GM18873 (cell line): ENCODE measurements around the gene RGS13.

Source experiments
- ATAC-seq: cut with Tn5 transposase; IDR thresholded peaks from one replicate; pipeline ENCODE4 v1.9.1; 2021; ENCODE audit warnings: mild to moderate bottlenecking, moderate library complexity, moderate number of reproducible peaks; ENCODE audit not compliant: unreplicated experiment, low FRiP score

Gene RGS13

DNA sequence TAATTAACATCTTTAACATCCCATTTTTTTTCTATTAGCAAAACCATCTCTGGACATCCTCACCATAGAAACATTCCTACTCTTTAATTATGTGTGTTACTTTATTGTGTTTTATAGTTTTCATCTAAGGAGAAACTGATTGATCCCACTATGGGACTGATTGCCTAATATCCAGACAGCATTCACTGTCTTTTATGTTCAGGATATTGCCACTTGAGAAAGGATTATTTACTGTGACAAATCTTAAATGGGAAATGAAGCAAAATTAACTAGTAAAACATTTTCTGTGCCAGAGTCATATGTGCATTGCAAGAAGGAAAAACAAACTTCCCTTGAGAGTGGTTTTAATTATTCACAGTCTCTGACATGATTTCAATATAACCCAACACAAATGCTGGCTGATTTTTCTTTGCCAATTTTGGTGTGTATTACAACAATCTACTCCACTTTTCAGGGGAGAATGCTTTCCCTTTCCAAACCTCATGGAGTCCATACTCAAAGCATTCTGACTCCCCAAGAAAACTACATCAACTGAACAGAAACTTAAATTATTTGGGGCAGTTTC, 15.8 kb upstream of the RGS13 start:
- no peak for ATAC-seq

DNA sequence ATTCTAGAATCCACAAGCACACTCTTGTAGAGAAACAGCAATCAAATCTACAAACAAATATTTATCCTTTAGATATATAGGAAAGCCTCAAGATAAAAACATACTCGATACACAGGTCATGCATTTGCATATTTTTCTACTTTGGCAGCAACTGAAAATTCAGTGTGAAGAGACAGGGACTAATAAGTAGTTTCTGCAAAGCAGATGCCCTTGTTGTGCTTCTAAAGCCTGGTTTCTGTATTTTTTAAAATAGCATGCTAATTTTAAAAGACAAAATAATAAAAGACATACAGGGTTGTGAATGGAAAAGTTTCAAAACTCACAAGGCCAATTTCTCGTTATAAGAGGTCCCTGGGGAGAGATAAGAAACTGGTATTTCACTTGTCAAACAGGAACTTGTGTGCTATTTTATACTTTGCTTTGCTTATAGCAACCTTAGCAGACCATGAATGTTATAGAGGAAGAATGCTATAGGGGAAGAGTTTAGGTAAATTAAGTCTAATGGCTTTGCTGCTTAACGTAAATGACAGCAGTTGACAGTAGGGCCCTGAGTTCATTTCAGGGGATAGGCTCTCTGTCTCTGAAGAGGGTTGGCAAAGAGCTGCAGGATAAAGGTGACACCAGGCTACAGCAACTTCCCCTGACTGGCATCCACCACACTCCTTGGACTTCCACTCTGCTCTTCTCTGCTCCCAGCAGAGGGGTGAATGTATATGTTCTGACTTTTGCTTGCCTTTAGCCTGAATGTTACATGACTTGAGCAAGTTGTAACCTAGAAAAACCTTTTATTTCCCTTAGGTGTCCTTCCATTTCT, 9.4 kb upstream of the RGS13 start:
- peak; percentile 87 for ATAC-seq

DNA sequence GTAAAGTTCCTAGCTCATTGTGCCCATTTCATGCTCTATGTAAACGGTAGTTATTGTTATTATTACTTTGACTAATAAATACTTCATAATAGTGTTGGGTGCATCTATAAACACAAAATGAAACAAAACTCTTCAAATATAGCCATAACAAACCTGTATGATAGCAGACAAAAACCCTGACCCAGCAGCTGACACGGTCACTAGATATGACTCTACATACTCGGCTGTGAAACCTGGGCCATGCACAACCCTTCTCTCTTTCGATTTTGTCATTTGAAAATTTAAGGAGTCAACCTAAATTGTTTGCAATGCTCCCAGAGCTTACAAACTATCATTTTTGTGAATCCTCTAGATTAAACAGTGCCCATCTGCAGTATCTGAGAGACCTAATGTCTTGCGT, 8.0 kb upstream of the RGS13 start:
- peak; percentile 38 for ATAC-seq

DNA sequence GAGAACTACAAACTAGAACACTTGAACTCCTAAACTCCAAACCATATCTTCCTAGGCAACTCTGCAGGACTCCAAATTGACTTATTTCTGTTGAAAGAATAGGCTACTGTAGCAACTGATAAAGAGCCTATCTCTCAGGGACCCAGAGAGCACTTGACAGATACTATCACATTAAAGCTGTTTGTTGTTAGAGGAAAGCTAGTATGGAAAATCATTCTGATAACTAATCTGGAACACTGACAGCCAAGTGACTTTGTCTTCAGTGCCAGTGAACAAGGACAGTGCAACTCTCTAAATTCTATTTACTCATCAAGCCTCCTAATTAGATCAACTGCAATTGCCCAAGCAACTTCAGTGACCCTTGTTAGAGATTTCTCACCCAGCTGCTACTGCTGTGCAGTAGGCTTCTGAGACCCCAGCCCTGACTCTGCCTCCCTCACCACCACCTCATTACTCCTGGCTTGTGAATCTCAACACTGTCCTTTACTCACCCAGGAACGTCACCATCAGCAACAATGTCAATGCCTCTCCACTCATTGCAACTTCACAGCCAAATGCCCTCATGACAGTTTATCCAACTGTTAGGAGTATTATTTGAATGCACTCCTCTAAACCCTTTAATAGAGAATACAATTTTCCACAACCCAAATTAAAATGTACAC, 7.4 kb upstream of the RGS13 start:
- no peak for ATAC-seq

DNA sequence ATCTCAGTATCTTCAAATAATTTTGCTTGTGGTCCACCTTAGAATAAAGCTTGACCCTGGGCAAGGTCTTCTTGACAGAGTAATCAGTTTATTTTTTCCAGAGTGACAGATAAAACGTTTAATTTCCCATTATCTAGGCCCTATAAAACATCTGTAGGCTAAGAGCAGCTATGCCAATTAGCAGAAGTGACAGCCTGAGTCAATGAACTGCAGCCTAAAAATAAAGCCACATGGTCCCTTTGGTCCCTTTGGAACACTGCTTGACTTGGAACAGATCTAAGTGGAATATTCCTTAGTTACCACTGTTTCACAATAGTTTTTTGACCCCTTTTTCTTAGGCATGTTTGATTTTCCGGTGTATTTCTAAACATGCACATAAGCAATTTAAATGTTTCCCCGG, 6.3 kb upstream of the RGS13 start:
- no peak for ATAC-seq

DNA sequence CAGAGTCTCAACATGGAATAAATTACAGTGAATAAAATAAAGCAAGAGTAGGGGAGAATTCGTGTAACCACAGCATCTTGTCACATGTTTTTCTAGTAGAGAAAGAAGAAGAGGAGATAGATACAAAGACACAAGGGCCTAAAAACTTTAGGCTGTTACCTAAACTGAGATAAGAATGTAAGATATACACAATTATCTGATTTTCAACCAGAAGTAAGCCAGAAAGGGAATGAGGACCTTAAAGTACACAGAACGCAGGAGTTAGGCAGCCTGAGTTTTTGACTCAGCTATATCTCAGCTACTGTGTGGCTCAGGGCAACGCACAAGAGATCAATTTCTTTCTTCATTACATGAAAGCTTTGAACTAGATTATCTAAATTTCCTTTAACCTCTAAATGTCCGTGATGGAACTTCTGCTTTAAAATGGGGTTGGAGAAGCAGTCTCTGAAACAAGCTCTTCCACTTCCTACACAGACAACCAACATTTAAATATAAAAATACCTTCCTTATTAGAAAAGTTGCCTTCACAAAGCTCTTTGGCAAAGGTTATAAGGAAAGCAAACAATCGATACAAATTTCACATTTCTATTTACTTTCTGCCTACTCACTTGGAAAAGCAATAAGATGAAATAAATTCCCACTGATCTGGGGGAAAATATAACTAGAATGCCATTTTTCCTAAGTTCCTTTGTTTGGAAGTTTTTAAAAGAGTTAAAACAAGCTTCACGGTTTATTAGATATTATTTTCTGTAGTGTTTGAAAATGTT, 5.2 kb upstream of the RGS13 start:
- no peak for ATAC-seq

DNA sequence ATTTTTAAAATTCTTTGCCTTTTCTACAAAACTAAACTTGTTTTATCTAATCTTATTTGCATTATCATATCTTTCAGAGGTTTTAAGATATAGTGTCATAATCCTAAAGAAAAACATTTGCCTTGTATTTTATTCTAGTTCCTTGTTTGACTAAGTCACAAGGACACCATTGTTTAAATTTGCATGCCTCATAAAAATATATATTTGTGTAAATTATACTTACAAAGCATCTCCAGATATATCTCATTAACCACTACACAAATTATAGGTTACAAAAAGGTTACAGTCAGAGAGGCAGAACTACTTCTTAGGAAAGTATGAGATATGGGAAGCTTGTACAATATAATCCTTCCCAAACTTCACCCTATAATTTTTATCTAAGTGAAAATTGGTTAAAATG, 4.2 kb upstream of the RGS13 start:
- no peak for ATAC-seq

DNA sequence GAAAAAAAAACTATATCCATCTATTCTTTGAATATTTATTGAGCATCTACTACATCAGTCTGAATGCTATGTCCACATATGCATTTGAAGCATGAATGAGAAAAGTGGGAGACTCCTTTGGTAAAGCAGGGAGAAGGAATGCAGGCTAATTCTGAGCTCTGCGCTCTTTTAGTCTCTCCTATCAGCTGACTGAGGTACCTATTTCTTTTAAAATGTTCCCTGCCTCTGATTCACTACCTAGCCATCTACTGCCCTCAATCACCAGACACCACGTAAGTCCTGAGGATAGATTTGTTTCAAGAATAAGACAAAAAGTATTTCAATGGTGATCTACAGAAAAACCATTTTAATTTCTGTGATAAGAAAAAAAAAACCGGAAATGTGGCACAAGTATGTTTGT, 3.8 kb upstream of the RGS13 start:
- no peak for ATAC-seq

DNA sequence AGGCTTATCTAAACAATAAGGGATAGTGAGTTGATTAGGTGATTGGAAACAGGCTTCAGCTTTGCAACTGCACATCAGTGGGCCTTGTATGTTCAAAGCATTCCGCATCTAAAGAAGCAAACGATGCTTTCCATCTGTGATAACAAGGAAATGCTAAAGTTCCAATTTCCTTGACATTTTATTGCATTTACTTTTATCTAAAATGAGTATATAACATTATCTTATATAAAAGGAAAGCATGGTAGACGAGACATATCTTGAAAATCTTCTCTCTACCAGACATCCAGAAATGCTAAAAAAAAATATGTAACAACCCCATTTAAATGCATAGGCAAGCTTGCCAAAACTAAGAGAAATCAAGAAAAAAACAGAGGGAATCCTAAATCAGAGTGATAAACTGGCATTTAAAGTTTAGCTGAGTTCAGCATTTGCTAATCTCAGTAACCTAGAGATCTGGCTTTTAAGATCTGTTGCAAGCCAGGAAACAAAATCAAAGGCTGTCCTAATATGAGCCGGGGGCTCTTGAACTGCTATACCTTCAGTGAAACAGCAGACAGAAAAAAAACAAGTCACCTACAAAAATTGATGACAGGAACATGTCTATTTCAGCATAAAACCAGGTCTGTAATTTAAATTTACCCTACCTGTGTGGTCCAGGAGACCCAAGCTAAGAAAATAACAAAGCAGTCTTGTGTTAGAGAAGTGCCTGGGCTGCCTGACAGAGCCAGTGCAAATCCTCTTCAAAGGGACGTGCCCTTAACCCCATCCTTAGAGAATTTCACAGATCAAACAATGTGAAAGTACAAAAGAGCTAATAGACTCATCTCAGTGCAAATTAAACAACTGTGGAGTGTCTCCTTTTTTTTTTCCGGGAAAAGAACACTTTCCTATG, 3.1 kb upstream of the RGS13 start:
- no peak for ATAC-seq

DNA sequence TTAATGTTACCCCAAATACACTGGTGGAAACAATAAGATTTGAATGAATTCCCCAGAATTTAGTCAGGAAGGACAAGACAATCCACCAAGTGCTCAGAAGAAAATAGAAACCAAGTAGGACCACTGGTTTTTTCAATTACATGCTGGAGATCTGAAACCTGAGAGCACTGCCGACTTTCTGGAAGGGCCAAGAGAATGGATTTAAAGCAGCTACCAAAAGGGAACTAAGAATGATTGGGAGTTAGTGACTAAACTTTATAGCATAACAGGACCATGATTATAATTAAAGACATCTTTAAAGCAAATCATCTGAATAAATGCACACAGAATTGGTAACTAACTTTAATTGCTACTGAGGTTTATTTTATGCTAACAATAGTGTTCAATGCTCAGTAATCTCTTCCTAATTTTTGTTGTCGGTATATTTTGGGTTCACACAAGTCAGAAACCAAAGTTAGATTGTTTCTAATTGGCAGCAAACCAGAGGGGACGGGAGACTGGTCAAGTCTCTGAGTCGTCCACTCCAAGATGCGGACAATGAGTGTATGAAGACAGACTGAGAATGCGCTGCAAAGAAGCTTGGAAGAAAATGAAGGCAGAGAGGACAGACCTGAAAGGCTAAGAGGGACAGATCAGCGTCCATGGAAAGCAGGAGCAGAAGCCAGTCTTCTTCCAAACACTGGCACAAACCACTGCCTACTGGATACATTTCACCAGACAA, 2.3 kb upstream of the RGS13 start:
- ATAC-seq: no peak

DNA sequence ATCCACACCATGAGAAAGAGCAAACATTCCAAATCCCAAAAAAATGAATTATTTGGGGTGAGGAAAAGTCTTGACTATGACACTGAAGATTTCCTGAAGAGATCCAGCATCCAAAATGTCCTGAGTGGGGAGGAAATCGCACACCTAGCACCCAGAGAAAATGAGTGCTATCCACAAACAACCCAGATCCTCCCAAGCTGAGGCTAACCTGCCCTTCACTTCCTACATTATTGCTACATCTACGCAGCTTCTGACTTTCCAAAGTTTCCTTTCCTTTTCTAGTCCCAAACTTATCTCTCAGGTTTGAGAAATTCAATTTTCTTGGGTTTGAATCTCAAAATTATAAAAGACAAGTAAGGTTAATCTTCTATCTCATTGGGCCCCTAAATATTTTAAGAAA, 906 bp upstream of the RGS13 start:
- no peak for ATAC-seq

DNA sequence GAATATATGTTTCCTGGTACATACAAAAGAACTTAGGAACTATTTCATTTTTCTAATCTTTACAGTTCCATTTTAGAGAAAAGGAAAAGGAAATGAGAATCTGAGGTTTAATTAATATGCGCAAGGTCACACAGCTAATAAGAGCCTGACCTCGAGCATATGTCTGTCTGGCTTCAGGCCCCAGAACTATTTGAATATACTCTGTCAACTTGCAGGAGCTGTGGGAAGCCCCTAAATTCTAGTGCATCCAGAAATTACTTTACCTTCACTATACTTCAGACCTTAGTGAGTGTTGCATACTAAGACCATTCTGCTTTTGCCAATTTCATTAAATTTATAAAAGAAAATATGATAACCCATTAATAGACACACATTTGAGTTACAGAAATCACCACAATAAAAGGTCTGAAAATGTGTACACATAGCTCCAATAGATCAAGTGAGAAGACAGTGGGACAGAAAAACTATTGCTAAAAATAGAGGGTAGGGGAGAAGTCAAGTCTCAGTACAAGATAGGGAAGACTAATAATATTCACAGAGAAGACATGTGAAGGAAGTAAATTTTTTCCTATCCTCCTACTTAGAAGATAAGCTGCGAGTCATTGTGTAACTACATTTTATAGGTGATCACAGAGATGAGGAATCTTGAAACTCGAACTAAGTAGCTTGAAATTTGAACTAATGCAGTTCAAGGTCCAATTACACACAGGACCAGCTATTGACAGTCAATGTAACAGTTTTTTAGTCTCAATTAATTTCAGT, 3.8 kb downstream of the RGS13 start:
- ATAC-seq: peak; percentile 90

DNA sequence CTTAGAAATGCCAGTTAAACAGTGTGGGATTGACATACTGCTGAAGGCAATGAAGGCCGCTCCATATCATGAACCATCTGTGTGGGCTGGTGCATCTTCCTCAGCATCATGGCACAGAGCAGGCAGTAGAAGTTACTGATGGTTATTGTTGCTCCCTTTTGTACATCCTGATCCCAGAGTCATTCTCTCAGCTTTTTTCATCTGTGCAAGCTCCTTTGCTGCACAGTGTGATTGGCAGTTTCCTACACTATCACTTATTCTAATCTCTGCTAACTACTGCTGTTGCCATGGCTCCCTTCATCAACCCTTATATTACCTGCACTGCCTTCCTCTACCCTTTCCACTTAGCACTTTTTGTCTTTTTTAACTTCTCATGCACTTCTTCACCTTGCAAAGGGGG, 16.2 kb downstream of the RGS13 start:
- no peak for ATAC-seq

DNA sequence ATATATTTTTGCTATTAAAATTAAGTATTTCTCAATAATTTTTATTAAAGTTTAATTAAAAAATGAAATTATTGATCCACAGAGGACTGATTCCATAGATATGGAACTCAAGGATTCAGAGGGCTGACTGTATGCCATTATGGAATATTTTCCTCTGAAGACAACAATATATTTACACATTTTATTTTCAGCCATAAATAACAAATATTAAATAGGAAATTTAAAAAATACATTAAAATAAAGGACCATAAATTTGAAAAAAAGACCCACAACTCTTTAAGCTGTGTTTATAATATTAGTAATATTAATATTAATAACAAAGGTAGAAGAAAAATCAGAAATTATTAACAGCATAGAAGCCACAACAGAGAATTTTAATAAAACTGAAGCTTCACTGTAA, 18.2 kb downstream of the RGS13 start:
- ATAC-seq: no peak

DNA sequence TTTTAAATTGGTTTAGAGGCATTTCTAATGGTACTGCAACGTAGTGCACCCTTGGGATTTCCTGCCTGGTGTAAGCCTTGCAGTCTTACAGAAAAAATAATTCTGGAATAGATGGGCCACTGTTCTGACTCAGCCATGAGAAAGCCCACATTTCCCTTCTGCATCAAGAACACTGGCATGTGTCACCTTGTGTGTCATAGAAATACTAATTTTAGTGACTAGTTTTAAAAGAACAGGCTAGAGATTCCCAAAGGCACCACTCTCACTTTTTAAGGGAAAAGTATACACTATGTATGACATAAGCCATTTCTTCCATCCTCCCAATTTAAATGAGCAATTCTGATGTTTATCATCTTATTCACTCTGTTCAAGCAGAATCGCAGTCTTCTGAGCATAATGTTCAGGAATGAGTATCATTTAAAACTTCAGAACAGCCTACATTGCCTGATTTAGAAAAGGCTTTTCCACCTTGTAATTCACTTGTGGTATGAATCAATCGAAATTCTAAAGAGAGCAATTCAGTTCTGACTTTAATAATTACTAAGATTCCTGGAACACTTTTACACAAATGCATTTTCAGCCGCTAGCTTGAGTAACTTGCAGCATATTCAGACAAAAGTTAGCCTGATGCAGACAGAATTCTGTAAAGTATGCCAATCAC, 18.8 kb downstream of the RGS13 start:
- ATAC-seq: no peak

DNA sequence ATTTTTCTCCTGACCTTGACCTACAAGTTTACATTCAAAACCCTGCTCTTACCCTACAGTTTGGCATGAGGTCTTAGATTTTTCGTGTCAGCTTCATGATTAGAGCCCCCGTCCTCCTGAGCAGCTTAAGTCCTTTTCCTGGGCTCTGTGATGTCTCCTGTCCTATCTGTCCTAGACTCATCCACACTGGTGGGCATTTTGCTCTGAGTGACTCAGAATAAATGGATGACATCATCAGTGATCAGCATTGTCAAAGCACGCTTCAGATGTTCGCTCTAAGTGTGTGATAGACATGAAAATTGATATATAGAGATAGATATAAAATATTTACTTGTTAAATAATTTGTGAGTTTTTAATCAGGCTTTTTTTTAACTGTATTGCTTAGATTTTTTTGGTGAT, 21.8 kb downstream of the RGS13 start:
- no peak for ATAC-seq

DNA sequence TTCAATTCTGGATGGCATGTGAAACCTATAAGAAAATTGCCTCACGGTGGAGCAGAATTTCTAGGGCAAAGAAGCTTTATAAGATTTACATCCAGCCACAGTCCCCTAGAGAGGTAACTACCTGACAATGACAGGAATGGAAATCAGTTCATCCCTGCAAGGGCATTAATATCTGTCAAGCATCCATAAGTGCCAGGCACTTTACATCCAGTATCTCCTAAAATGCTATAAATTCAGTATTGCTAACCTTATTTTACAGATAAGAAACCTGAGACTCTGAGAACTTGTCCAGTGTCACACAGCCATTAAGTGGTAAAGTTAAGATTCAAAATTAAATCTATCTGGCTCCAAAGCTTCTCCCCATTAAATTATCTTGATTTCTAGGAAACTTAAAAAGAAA, 22.3 kb downstream of the RGS13 start:
- no peak for ATAC-seq

DNA sequence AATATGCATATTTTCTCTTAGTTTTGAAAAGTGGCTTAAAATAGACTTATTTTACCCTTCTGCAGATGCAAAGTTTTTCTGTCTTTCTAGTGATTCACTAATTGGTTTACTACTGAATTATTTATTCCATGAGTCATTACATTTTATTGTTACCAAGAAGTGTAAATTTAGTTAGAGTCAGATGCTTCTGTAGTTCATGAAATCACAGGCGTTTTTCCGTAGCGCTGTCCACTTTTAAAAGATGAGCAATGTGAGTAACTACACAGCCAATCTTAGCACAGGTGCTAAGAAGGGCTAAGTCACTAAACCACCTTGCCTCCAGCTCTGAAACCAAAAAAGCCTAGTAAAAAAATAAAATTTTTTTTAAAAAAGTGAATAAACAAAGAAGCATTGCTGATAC, 24.7 kb downstream of the RGS13 start:
- ATAC-seq: no peak
